ENCODE results near the gene MTHFD1L.

The MTHFD1L gene

DNA sequence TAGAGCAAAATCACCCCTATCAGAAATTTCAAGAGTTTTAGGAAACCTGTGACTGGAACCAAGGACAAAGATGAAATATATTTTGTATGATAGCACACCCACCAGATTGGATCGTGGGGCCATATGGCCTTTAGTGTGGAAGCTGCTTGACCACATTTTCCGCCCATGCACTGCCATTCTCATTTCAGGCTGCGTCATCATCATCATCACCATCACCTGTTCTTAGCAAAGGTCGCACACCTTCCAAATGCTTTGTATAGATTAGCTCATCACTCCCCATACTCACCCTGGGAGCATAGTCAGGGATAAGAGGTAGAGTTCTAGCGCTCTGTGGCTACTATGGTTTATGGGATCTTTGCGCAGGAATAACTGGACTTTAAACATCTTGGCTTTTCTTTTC, 185.7 kb downstream of the MTHFD1L start:
- no peak overlapping the region for H3K4me3 ChIP-seq (replicated peaks in 1 of 2; ENCODE audit: low read depth in 2 of 2, low read length in 2 of 2)
- no peak for DNase-seq (ENCODE audit: low read depth in 2 of 2)
- TF ChIP-seq, protein P1, sequence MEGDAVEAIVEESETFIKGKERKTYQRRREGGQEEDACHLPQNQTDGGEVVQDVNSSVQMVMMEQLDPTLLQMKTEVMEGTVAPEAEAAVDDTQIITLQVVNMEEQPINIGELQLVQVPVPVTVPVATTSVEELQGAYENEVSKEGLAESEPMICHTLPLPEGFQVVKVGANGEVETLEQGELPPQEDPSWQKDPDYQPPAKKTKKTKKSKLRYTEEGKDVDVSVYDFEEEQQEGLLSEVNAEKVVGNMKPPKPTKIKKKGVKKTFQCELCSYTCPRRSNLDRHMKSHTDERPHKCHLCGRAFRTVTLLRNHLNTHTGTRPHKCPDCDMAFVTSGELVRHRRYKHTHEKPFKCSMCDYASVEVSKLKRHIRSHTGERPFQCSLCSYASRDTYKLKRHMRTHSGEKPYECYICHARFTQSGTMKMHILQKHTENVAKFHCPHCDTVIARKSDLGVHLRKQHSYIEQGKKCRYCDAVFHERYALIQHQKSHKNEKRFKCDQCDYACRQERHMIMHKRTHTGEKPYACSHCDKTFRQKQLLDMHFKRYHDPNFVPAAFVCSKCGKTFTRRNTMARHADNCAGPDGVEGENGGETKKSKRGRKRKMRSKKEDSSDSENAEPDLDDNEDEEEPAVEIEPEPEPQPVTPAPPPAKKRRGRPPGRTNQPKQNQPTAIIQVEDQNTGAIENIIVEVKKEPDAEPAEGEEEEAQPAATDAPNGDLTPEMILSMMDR (IDR thresholded peaks at IDR 0.05; ENCODE audit: low read depth, low read length) = no peak

DNA sequence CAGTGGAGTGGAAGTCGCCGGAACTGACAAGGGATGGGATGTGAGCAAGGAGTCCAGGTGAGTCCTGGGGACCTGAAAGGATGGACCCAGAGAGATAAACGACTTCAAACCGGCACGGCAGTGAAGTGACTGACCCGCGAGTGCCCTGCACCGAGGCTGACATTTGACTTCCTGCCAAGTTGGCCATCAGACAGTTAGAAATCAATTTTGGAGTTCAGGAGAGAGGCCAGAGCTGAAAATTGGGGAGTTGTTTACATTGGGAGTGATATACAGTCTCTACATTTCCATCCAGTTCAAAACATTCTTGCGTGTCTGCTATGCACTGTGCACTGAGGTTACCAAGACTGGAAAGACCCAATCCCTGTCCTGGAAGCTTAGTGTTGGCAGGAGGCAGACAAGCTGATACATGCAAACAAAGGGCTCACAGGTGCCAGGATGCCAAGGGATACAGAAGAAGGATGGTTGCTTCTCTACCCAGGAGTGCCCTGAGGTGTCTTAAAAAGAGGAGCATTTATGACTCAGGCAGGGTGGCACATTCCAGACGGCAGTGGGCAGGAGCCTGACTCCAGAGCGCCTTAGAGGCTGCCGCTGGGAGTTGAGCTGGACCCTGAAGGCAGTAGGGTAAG, 186.6 kb downstream of the MTHFD1L start:
- TF ChIP-seq, protein P1 (IDR thresholded peaks at IDR 0.05; ENCODE audit: low read depth, low read length) = no peak
- no peak overlapping the region for H3K4me3 ChIP-seq (replicated peaks in 1 of 2; ENCODE audit: low read depth in 2 of 2, low read length in 2 of 2)
- DNase-seq (ENCODE audit: low read depth in 2 of 2) = no peak

DNA sequence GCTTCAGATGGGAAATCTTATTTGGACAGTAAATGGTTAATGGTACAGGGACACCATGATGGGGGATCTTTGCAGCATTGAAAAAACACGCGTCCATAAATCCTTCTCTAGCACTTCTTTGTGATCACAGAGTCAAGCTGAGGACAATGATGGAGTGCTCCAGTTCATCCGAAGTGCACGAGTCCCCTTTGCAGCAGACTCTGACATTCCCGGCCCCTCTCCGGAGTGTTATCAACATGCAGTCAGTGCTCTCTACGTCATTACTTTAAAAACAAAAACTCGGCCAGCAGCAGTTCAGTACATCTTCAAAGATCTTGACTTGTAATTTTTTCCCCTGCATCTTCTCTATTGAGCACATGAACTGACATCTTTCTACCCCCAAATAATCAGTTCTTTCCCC, 188.8 kb downstream of the MTHFD1L start:
- peak in 1 of 2 donors; percentile 84 for DNase-seq (ENCODE audit: low read depth in 2 of 2)
- TF ChIP-seq, protein P1 (IDR thresholded peaks at IDR 0.05; ENCODE audit: low read depth, low read length) = no peak
- H3K4me3 ChIP-seq (replicated peaks in 1 of 2; ENCODE audit: low read depth in 2 of 2, low read length in 2 of 2) = no peak overlapping the region

DNA sequence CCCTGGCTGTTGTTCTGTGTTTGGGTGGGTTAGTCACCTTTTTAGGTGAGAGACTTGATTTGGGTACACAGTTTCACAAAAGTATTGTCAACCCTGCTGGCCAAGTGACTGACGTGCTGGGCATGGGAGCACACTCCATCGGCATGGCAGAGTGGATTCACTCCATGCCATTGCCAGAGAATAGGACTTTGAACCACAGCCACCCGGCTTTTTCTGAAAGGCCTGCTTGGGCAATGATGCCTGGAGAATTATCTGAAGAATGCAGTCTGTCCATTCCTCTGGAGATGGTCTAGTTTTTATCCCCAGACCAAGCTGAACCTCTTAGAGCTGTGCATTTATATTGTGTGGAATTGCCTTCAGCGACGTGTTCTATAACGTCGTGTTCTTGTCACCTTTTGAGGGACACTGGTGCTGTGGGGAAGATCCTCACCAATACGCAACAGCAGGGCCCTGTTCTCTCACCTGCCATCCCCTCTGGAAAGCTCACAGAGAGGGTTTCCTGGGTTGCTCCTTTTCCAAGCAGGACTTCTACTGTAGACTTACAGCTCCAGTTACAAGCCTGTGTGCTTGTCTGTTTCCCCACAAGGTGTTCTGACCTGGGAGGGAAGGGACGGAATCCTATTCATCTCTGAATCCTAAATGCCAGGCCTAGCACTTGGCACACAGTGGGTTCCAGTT, 190.9 kb downstream of the MTHFD1L start:
- TF ChIP-seq, protein P1 (IDR thresholded peaks at IDR 0.05; ENCODE audit: low read depth, low read length) = no peak
- DNase-seq (ENCODE audit: low read depth in 2 of 2) = no peak
- H3K4me3 ChIP-seq (replicated peaks in 1 of 2; ENCODE audit: low read depth in 2 of 2, low read length in 2 of 2) = no peak overlapping the region

DNA sequence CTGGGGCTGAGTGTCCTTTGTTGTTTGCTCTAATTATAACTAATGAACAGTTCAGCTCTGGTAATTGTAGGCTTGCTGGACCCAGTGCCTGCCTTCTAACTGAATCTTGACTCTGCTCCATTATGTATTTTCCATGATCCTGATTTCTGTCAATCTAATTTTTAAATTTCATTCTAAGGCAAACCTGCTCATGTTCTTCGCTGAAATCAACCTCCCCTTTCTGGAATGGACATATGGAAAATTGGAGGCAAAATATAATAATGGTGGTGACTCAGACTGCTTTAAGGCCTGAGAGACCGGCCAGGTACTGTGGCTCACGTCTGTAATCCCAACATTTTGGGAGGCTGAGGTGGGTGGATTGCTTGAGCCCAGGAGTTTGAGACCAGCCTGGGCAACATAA, 191.6 kb downstream of the MTHFD1L start:
- DNase-seq (ENCODE audit: low read depth in 2 of 2) = no peak
- TF ChIP-seq, protein P1 (IDR thresholded peaks at IDR 0.05; ENCODE audit: low read depth, low read length) = no peak
- H3K4me3 ChIP-seq (replicated peaks in 1 of 2; ENCODE audit: low read depth in 2 of 2, low read length in 2 of 2) = no peak overlapping the region

DNA sequence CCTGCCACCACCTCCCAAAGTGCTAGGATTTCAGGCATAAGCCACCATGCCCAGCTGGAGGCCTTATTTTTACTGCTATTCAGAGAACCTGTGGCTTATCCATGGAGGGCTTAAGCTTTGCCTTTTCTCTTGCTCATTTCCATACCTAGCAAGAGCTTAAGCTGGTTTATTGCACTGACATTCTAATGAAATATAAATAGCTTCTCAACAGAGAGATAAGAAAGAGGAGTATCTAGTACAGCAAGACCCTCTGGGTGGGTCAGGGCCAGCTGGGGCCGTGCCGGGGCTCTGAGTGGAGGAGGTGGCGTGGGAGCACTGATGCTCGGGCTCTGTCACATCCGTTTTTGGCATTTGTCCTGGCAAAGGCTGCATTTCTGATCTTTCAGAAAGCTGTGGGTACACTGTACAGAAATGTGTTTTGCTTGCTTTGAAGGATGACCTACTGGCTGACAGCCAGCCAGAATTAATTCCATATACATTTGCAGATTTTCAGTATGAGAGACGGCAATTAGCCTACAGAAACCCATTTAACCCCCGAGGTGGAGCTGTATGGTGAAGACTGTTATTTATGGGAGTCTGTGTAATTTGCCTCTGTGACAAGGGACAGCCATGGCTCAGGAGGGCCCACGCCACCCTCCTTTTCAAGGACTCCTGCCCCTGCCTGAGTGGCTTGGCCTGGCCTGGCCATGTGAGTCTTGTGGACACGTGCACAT, 192.7 kb downstream of the MTHFD1L start:
- H3K4me3 ChIP-seq (replicated peaks in 1 of 2; ENCODE audit: low read depth in 2 of 2, low read length in 2 of 2) = no peak overlapping the region
- peak in 1 of 2 donors; percentile 43 for DNase-seq (ENCODE audit: low read depth in 2 of 2)
- TF ChIP-seq, protein P1 (IDR thresholded peaks at IDR 0.05; ENCODE audit: low read depth, low read length) = no peak
